ENCODE measurements around the gene CABLES1. TPM values are rescaled to one million over a fixed set of nuclear protein-coding genes. Genes with fewer than 3 reads are reported as not detected.

Gene CABLES1
- 10.2 and 35.7 TPM in 2 replicates for total RNA-seq

GRCh38 chr18:23134780-23135549 lies at the start of gene CABLES1:
Gene CABLES1 (plus strand): TSS chr18:23135485. CDS start chr18:23135763, 278 bp downstream.

Other genes starting within 250 kb of the CABLES1 start
- gene RBBP8, start 202.2 kb upstream of the CABLES1 start, total RNA-seq = 14.6 and 27.9 TPM in 2 replicates